ENCODE data around the gene TEX264.

Gene TEX264

GRCh38 chr3:51668756-51669155 is 2.3 kb upstream of the TEX264 start:
- DNase-seq (ENCODE audit: low read depth in 1 of 2, low spot score in 1 of 2), result no peak
- no peak for TF ChIP-seq JUND (IDR thresholded peaks at IDR 0.05; ENCODE audit: low read depth)
- in situ Hi-C loops (cut with HindIII; ENCODE audit: low pct_unique_long_range_greater_than_20kb, low sequenced_read_pairs), result no loop called here

- TF ChIP-seq JUND (IDR thresholded peaks at IDR 0.05; ENCODE audit: low read depth), result no peak
- DNase-seq (ENCODE audit: low read depth in 1 of 2, low spot score in 1 of 2), result peak; percentile 39 to 89
- in situ Hi-C loops (cut with HindIII; ENCODE audit: low pct_unique_long_range_greater_than_20kb, low sequenced_read_pairs), result no loop called here
Measured at GRCh38 chr3:51669241-51670052, 1.6 kb upstream of the TEX264 start.

GRCh38 chr3:51670053-51670822 is 814 bp upstream of the TEX264 start:
- TF ChIP-seq JUND (IDR thresholded peaks at IDR 0.05; ENCODE audit: low read depth), result no peak
- peak; percentile 42 to 85 for DNase-seq (ENCODE audit: low read depth in 1 of 2, low spot score in 1 of 2)
- in situ Hi-C loops (cut with HindIII; ENCODE audit: low pct_unique_long_range_greater_than_20kb, low sequenced_read_pairs), result no loop called here

- peak; percentile 71 to 77 for DNase-seq (ENCODE audit: low read depth in 1 of 2, low spot score in 1 of 2)
- no peak for TF ChIP-seq JUND (IDR thresholded peaks at IDR 0.05; ENCODE audit: low read depth)
- in situ Hi-C loops (cut with HindIII; ENCODE audit: low pct_unique_long_range_greater_than_20kb, low sequenced_read_pairs), result no loop called here
Measured at GRCh38 chr3:51671734-51672475, 853 bp downstream of the TEX264 start.

GRCh38 chr3:51673181-51673801 is 2.2 kb downstream of the TEX264 start:
- TF ChIP-seq JUND (IDR thresholded peaks at IDR 0.05; ENCODE audit: low read depth), result no peak
- in situ Hi-C loops (cut with HindIII; ENCODE audit: low pct_unique_long_range_greater_than_20kb, low sequenced_read_pairs), result no loop called here
- DNase-seq (ENCODE audit: low read depth in 1 of 2, low spot score in 1 of 2), result no peak

- peak in 1 of 2 experiments; percentile 33 for DNase-seq (ENCODE audit: low read depth in 1 of 2, low spot score in 1 of 2)
- in situ Hi-C loops (cut with HindIII; ENCODE audit: low pct_unique_long_range_greater_than_20kb, low sequenced_read_pairs), result no loop called here
- TF ChIP-seq JUND (IDR thresholded peaks at IDR 0.05; ENCODE audit: low read depth), result no peak
Measured at GRCh38 chr3:51673802-51674654, 3.0 kb downstream of the TEX264 start.

- no peak for TF ChIP-seq JUND (IDR thresholded peaks at IDR 0.05; ENCODE audit: low read depth)
- DNase-seq (ENCODE audit: low read depth in 1 of 2, low spot score in 1 of 2), result peak in 1 of 2 experiments; percentile 25
- in situ Hi-C loops (cut with HindIII; ENCODE audit: low pct_unique_long_range_greater_than_20kb, low sequenced_read_pairs), result no loop called here
Measured at GRCh38 chr3:51675201-51675611, 4.2 kb downstream of the TEX264 start.

- DNase-seq (ENCODE audit: low read depth in 1 of 2, low spot score in 1 of 2), result no peak
- in situ Hi-C loops (cut with HindIII; ENCODE audit: low pct_unique_long_range_greater_than_20kb, low sequenced_read_pairs), result no loop called here
- no peak for TF ChIP-seq JUND (IDR thresholded peaks at IDR 0.05; ENCODE audit: low read depth)
Measured at GRCh38 chr3:51676102-51676640, 5.1 kb downstream of the TEX264 start.

GRCh38 chr3:51677358-51677757 is 6.3 kb downstream of the TEX264 start:
- in situ Hi-C loops (cut with HindIII; ENCODE audit: low pct_unique_long_range_greater_than_20kb, low sequenced_read_pairs), result no loop called here
- DNase-seq (ENCODE audit: low read depth in 1 of 2, low spot score in 1 of 2), result no peak
- TF ChIP-seq JUND (IDR thresholded peaks at IDR 0.05; ENCODE audit: low read depth), result no peak

- TF ChIP-seq JUND (IDR thresholded peaks at IDR 0.05; ENCODE audit: low read depth), result no peak
- DNase-seq (ENCODE audit: low read depth in 1 of 2, low spot score in 1 of 2), result no peak
- in situ Hi-C loops (cut with HindIII; ENCODE audit: low pct_unique_long_range_greater_than_20kb, low sequenced_read_pairs), result no loop called here
Measured at GRCh38 chr3:51678186-51678585, 7.1 kb downstream of the TEX264 start.

GRCh38 chr3:51678641-51679040 is 7.6 kb downstream of the TEX264 start:
- no peak for TF ChIP-seq JUND (IDR thresholded peaks at IDR 0.05; ENCODE audit: low read depth)
- no peak for DNase-seq (ENCODE audit: low read depth in 1 of 2, low spot score in 1 of 2)
- in situ Hi-C loops (cut with HindIII; ENCODE audit: low pct_unique_long_range_greater_than_20kb, low sequenced_read_pairs), result no loop called here
